ENCODE measurements around the gene PMP22. TPM values are rescaled to one million over a fixed set of nuclear protein-coding genes. Genes with fewer than 3 reads are reported as not detected.

PMP22 gene
- polyA plus RNA-seq, 1 donor from 2014 or later, result not detected

- no peak for TF ChIP-seq REST (IDR thresholded peaks at IDR 0.05; ENCODE audit: borderline replicate concordance)
- no peak for TF ChIP-seq EZH2 (IDR thresholded peaks at IDR 0.05; ENCODE audit: borderline replicate concordance, insufficient read depth, low read length, poor library complexity, severe bottlenecking)
- TF ChIP-seq SMC3 (conservative IDR thresholded peaks at IDR 0.05; ENCODE audit: poor library complexity), result no peak
- no peak for TF ChIP-seq MXI1 (conservative IDR thresholded peaks at IDR 0.05; ENCODE audit: poor library complexity, severe bottlenecking)
- TF ChIP-seq CTCF (IDR thresholded peaks at IDR 0.05; ENCODE audit: poor library complexity, severe bottlenecking), result no peak
- TF ChIP-seq POLR2AphosphoS5 (IDR thresholded peaks at IDR 0.05), result no peak
- TF ChIP-seq TAF1 (IDR thresholded peaks at IDR 0.05; ENCODE audit: low read depth), result no peak
- TF ChIP-seq RAD21 (conservative IDR thresholded peaks at IDR 0.05), result no peak
- no peak for TF ChIP-seq EP300 (conservative IDR thresholded peaks at IDR 0.05; ENCODE audit: poor library complexity, severe bottlenecking)
- H3K36me3 ChIP-seq (ENCODE audit: insufficient read depth, low read length), result no peaks in the 10 kb centered on the region
- H3K9ac ChIP-seq (ENCODE audit: low read length), result no peak overlapping the region
- H3K9me2 ChIP-seq (ENCODE audit: insufficient read depth, low read length), result no peaks in the 10 kb centered on the region
- no peak overlapping the region for H3K27ac ChIP-seq (ENCODE audit: low read length)
- H2AFZ ChIP-seq (ENCODE audit: low read depth, low read length), result no peak overlapping the region
- no peak overlapping the region for H3K4me2 ChIP-seq (ENCODE audit: low read length)
- H4K20me1 ChIP-seq (ENCODE audit: insufficient read depth), result no peaks in the 10 kb centered on the region
- H3K79me2 ChIP-seq (replicated peaks; ENCODE audit: insufficient read depth, low read length), result no peaks in the 10 kb centered on the region
- H3K4me3 ChIP-seq (ENCODE audit: low read length), result no peak overlapping the region
- H3K27me3 ChIP-seq (ENCODE audit: insufficient read depth, low read depth, low read length), result no peaks in the 10 kb centered on the region
- no peaks in the 10 kb centered on the region for H3K9me3 ChIP-seq (ENCODE audit: low read length)
- no peaks in the 10 kb centered on the region for H3F3A ChIP-seq (ENCODE audit: insufficient read depth, low read length, poor library complexity, severe bottlenecking)
These were observed 28.1 kb downstream of the PMP22 start for GRCh38 chr17:15237106-15237425.

GRCh38 chr17:15236281-15237105 is 28.6 kb downstream of the PMP22 start:
- TF ChIP-seq CTCF (IDR thresholded peaks at IDR 0.05; ENCODE audit: poor library complexity, severe bottlenecking) (no peak), SMC3 (conservative IDR thresholded peaks at IDR 0.05; ENCODE audit: poor library complexity) (no peak), EP300 (conservative IDR thresholded peaks at IDR 0.05; ENCODE audit: poor library complexity, severe bottlenecking) (no peak), POLR2AphosphoS5 (IDR thresholded peaks at IDR 0.05) (no peak), REST (IDR thresholded peaks at IDR 0.05; ENCODE audit: borderline replicate concordance) (no peak), EZH2 (IDR thresholded peaks at IDR 0.05; ENCODE audit: borderline replicate concordance, insufficient read depth, low read length, poor library complexity, severe bottlenecking) (no peak), TAF1 (IDR thresholded peaks at IDR 0.05; ENCODE audit: low read depth) (no peak), RAD21 (conservative IDR thresholded peaks at IDR 0.05) (no peak), MXI1 (conservative IDR thresholded peaks at IDR 0.05; ENCODE audit: poor library complexity, severe bottlenecking) (no peak)
- no peaks in the 10 kb centered on the region for H3K36me3 ChIP-seq (ENCODE audit: insufficient read depth, low read length)
- H3K9me3 ChIP-seq (ENCODE audit: low read length), result no peaks in the 10 kb centered on the region
- no peaks in the 10 kb centered on the region for H3K9me2 ChIP-seq (ENCODE audit: insufficient read depth, low read length)
- no peaks in the 10 kb centered on the region for H4K20me1 ChIP-seq (ENCODE audit: insufficient read depth)
- H3K9ac ChIP-seq (ENCODE audit: low read length), result no peak overlapping the region
- no peaks in the 10 kb centered on the region for H3K27me3 ChIP-seq (ENCODE audit: insufficient read depth, low read depth, low read length)
- no peak overlapping the region for H3K27ac ChIP-seq (ENCODE audit: low read length)
- H3K4me2 ChIP-seq (ENCODE audit: low read length), result no peak overlapping the region
- H3F3A ChIP-seq (ENCODE audit: insufficient read depth, low read length, poor library complexity, severe bottlenecking), result no peaks in the 10 kb centered on the region
- no peak overlapping the region for H3K4me3 ChIP-seq (ENCODE audit: low read length)
- no peak overlapping the region for H2AFZ ChIP-seq (ENCODE audit: low read depth, low read length)
- H3K79me2 ChIP-seq (replicated peaks; ENCODE audit: insufficient read depth, low read length), result no peaks in the 10 kb centered on the region
